Mesothelial cell of epicardium (in vitro differentiated cells): ENCODE results near the gene ADD3. TPM values are rescaled to one million over a fixed set of nuclear protein-coding genes. Genes with fewer than 3 reads are reported as not detected.

Experiments used
- DNase-seq, 2 experiments: peaks; one replicate each; pipeline ENCODE4 v3.0.0; 2021; ENCODE audit warnings: low spot score in 2 of 2; ENCODE audit not compliant: unreplicated experiment in 2 of 2
- H3K27ac Mint-ChIP-seq: 2 replicates; pipeline ENCODE4 v1.8.0; 2021; ENCODE audit warnings: mixed read lengths
- H3K27me3 Mint-ChIP-seq: 2 replicates; pipeline ENCODE4 v1.8.0; 2021; ENCODE audit warnings: low read depth, mixed read lengths
- H3K36me3 Mint-ChIP-seq: 2 replicates; pipeline ENCODE4 v1.8.0; 2021; ENCODE audit warnings: mixed read lengths
- H3K4me1 Mint-ChIP-seq: 2 replicates; pipeline ENCODE4 v1.8.0; 2021; ENCODE audit warnings: mixed read lengths
- H3K4me3 Mint-ChIP-seq: 2 replicates; pipeline ENCODE4 v1.8.0; 2021; ENCODE audit warnings: mild to moderate bottlenecking, moderate library complexity, mixed read lengths
- H3K9me3 Mint-ChIP-seq: 2 replicates; pipeline ENCODE4 v1.8.0; 2021; ENCODE audit warnings: mixed read lengths
- total RNA-seq: library from RNA; stranded (reverse); gene quantifications from 3 replicates; pipeline ENCODE4 v1.2.1, GENCODE V29; 2021
- TF ChIP-seq, protein P1 (sequence below): fragments of 200-600 bp; sonication (generic); IDR thresholded peaks from one replicate; pipeline ENCODE4 v1.5.0; 2021; ENCODE audit warnings: antibody characterized with exemption; ENCODE audit not compliant: unreplicated experiment

Gene ADD3
- total RNA-seq, 1 donor from 2014 or later = 104 TPM

DNA sequence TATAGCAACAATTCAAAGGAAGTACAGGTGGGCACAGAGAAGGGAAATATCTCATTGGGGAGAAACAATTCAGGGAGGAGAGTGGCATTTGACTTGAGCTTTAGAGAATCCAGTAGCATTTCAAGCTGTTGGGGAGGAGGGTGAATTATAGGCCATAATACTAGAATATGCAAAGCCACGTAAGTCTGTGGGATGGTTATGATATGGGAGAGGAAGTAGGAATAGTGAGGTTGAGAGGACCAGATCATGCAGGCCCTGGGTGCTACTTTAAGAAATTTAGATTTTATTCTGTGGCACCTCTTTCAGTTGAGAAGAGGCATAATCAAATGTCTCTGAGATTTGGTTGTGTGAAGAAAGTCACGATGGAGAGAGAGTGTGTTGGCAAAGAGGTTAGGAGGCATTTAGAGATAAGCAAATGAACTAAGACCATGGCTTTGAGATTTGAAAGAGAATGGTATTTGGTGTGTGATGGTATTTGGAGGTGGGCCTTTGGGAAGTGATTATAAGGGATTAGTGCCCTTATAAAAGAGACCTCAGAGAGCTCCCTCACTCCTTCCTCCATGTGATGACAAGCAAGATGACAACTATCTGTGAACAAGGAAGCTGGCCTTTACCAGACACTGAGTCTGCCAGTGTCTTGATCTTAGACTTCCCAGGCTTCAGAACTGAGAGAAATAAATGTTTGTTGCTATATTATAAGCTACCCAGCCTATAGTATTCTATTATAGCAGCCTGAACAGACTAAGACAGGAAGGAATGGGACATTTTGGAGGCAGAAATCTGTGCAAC is 15.1 kb downstream of the ADD3 start:
- Mint-ChIP-seq H3K27me3 (no peaks in the 10 kb centered on the region), H3K36me3 (no peaks in the 10 kb centered on the region), H3K4me3 (no peak overlapping the region), H3K9me3 (no peaks in the 10 kb centered on the region), H3K27ac (peak overlapping the region; percentile 40), H3K4me1 (peaks cover 10% of the 10 kb centered on the region)
- DNase-seq = no peak
- TF ChIP-seq, protein P1, sequence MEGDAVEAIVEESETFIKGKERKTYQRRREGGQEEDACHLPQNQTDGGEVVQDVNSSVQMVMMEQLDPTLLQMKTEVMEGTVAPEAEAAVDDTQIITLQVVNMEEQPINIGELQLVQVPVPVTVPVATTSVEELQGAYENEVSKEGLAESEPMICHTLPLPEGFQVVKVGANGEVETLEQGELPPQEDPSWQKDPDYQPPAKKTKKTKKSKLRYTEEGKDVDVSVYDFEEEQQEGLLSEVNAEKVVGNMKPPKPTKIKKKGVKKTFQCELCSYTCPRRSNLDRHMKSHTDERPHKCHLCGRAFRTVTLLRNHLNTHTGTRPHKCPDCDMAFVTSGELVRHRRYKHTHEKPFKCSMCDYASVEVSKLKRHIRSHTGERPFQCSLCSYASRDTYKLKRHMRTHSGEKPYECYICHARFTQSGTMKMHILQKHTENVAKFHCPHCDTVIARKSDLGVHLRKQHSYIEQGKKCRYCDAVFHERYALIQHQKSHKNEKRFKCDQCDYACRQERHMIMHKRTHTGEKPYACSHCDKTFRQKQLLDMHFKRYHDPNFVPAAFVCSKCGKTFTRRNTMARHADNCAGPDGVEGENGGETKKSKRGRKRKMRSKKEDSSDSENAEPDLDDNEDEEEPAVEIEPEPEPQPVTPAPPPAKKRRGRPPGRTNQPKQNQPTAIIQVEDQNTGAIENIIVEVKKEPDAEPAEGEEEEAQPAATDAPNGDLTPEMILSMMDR = no peak

DNA sequence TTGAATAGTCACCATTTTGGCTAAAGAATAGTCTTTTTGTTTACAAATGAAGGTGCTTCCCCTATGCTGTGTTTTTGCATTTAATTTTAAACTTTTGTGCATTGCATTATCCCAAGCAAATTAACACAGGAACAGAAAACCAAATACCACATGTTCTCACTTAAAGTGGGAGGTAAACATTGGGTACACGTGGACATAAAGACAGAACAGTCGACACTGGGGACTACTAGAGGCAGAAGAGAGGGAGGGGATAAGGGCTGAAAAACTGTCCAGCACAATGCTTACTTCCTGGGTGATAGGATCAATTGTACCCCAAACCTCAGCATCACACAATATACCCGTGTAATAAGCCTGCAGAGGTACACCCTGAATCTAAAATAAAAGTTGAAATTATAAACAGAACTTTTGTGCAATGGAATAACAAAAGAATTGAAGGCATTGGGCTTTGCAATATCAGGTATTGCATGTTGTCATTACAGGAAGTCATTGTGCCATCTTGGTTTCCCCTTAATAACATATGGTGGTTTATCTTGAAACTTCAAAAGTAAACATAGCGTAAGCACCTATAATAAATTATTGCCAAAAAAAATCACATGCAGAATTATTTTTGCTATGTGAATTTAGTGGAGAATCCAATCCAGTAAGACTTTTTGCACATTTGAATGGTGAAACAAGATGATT is 16.1 kb downstream of the ADD3 start:
- H3K4me3 Mint-ChIP-seq = no peak overlapping the region
- H3K36me3 Mint-ChIP-seq = no peaks in the 10 kb centered on the region
- H3K4me1 Mint-ChIP-seq = peaks cover 8% of the 10 kb centered on the region

DNA sequence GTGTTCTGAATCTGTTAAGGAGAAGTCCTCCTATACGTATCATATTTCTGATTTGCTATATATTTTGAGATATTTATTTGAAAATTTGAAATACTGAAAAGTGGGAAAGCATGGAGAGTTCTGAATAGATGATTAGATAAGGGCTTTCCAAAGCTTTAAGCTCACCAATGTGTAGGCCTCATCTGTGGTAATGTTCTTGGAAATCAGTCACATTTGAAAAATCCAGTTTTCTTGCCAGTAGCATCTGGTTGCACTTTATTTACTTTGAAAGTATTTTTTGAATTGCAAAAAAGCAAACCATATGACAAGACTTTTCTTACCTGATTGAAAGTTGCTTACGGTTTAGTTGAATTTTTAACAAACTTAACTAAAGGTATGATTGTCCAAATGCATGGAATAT is 21.7 kb downstream of the ADD3 start:
- no peak for DNase-seq
- no peak overlapping the region for H3K27ac Mint-ChIP-seq
- peaks cover 2% of the 10 kb centered on the region for H3K36me3 Mint-ChIP-seq
- H3K4me3 Mint-ChIP-seq = no peak overlapping the region
- H3K27me3 Mint-ChIP-seq = no peaks in the 10 kb centered on the region
- no peaks in the 10 kb centered on the region for H3K9me3 Mint-ChIP-seq
- TF ChIP-seq, protein P1 = no peak
- H3K4me1 Mint-ChIP-seq = peaks cover 26% of the 10 kb centered on the region

More for the DNA sequence above, 16.1 kb downstream of the ADD3 start:
- Mint-ChIP-seq H3K27ac (no peak overlapping the region), H3K27me3 (no peaks in the 10 kb centered on the region), H3K9me3 (no peaks in the 10 kb centered on the region)
- TF ChIP-seq, protein P1 = no peak
- DNase-seq = no peak

DNA sequence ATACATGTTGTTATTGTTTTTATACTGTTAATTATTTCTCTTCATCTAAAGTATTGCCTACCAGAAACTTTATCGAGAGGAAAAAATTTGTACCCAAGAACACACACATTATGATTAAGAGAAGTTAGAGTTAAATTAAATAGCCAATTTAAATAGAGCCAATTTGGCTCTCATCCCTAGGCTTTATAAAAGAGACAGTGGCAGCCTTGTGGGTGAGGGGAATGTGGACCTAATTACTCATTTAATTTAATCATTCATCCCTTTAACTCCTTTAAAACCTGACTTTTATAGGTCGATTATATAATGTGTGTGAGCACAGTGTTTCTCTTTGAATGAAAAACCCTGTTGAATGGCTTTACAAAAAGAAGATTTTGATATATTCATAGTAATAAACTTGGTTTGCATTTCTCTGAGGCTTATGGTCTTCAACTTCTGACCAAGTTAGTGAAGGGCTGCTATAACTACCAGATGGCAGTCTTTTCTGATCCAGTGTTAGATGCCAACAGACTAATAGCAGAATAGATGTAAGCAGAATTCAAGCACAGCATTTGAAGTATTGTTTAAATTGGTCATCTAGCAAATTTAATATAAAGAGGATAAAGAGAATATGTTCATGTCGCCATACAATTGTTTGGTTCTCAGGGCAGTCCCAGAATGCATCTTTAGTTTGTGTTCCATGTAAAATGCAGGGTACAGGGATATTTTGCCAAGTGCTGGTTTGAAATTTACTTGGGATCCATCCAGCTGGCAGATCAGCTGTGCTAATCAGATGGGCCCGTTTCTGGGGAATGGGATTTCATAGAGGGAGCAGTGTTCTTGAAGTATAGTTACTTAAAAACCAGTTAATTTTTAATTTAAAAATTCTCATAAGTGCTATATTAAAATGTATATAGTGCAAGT is 25.3 kb downstream of the ADD3 start:
- TF ChIP-seq, protein P1 = no peak
- H3K27ac Mint-ChIP-seq = no peak overlapping the region
- no peaks in the 10 kb centered on the region for H3K27me3 Mint-ChIP-seq
- no peak overlapping the region for H3K4me3 Mint-ChIP-seq
- DNase-seq = no peak
- H3K9me3 Mint-ChIP-seq = no peaks in the 10 kb centered on the region
- peaks cover 2% of the 10 kb centered on the region for H3K36me3 Mint-ChIP-seq
- peaks cover 33% of the 10 kb centered on the region for H3K4me1 Mint-ChIP-seq

DNA sequence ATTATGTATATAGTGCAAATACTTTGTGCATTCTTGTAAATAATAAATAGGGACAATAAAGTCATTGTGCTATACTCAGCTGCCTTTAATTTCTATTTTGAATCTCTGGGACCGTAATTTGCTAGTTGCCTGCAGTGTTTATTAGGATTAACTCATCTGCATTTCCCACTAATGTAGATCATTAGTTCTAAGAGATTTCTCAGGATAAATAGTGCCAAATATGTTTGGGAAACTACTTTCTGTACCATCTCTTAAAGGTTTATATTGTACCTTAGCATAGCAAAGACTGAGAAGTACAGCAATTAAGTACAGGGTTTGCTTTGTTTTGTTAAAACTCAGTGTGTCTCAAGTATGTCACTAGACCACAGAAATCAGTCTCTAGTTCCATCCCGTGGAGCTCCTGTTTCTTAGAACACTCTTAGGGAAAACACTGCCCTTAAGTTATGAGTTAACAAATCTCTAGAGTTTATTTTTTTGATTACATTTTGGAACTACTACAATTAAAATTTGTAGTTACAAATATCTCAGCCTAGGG is 26.0 kb downstream of the ADD3 start:
- no peak overlapping the region for H3K27ac Mint-ChIP-seq
- no peak overlapping the region for H3K4me3 Mint-ChIP-seq
- H3K4me1 Mint-ChIP-seq = peaks cover 33% of the 10 kb centered on the region
- no peak for DNase-seq
- peaks cover 2% of the 10 kb centered on the region for H3K36me3 Mint-ChIP-seq
- TF ChIP-seq, protein P1 = no peak
- no peaks in the 10 kb centered on the region for H3K27me3 Mint-ChIP-seq
- no peaks in the 10 kb centered on the region for H3K9me3 Mint-ChIP-seq
